ENCODE measurements around the gene COL1A2.

COL1A2 gene

GRCh38 chr7:94434042-94434441, 39.3 kb downstream of the COL1A2 start:
- DNase-seq (ENCODE audit: low read depth): no peak

GRCh38 chr7:94436018-94436604, 41.4 kb downstream of the COL1A2 start:
- no peak for DNase-seq (ENCODE audit: low read depth)

- no peak for DNase-seq (ENCODE audit: low read depth)
These were observed 42.0 kb downstream of the COL1A2 start for GRCh38 chr7:94436700-94437099.

DNA sequence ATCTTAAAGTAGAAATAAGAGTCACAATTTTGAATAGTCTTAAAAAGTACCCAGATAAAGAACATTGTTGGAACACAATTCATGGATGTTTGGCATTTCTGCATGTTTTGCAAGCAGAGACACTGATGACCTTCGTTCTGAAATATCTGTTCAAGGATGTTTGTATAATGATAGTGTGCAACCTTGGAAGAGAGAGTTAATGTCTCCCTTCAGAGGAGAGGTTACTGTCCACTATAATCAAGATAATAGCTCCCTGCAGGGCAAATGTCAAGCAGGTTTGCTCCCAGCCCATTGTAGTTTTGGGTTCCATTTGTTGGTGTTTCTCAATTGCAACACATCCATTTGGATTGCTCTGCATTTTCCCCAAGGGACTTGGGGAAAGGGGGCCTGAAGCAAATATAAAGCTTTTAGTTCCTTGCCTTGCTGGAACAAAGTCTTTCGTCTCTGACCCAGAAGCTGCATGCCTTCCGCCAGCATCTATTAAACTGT, 45.2 kb downstream of the COL1A2 start:
- no peak for DNase-seq (ENCODE audit: low read depth)

GRCh38 chr7:94440451-94441039, 45.9 kb downstream of the COL1A2 start:
- DNase-seq (ENCODE audit: low read depth): no peak

- DNase-seq (ENCODE audit: low read depth): no peak
These were observed 46.4 kb downstream of the COL1A2 start for GRCh38 chr7:94441138-94441537.

DNA sequence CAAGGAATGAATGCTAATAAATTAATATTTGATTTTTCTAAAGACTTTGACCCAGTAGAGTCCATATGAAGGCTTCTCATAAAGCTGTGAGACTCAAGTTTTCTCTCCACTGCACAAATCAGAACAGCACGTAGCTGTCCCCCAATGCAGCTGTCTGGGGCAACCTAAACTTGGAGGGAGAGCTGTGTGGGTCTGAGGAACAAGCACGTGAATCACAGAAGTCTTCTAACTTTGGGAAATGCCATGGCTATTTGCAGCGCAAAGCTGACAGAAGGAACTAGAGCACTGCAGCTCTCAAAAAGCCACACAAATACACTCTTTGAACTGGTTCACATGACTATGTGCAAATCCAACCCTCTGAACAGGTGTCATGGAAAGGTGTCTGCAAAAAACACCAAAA, 47.9 kb downstream of the COL1A2 start:
- no peak for DNase-seq (ENCODE audit: low read depth)

GRCh38 chr7:94444813-94445212, 50.1 kb downstream of the COL1A2 start:
- no peak for DNase-seq (ENCODE audit: low read depth)

- DNase-seq (ENCODE audit: low read depth): no peak
These were observed 51.0 kb downstream of the COL1A2 start for GRCh38 chr7:94445696-94446194.

DNA sequence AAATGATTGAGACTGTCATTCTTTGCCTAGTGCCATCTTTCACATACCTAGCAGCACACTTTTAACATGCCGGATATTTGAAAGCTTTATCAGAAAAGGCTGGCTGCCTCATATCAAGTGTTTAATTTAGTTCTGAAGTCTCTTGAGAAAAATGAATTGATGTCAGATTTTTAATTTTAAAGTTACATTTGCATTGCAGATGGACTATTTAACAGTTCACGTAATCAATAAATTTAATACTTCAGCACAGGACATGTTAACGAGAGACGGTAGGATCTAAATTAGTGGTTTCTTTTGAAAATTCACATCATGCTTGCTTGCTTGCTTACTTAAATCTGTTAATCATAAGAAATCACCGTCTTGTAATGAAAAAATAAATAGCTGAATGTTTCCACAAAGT, 51.6 kb downstream of the COL1A2 start:
- DNase-seq (ENCODE audit: low read depth): no peak

GRCh38 chr7:94449151-94449725, 54.5 kb downstream of the COL1A2 start:
- no peak for DNase-seq (ENCODE audit: low read depth)

DNA sequence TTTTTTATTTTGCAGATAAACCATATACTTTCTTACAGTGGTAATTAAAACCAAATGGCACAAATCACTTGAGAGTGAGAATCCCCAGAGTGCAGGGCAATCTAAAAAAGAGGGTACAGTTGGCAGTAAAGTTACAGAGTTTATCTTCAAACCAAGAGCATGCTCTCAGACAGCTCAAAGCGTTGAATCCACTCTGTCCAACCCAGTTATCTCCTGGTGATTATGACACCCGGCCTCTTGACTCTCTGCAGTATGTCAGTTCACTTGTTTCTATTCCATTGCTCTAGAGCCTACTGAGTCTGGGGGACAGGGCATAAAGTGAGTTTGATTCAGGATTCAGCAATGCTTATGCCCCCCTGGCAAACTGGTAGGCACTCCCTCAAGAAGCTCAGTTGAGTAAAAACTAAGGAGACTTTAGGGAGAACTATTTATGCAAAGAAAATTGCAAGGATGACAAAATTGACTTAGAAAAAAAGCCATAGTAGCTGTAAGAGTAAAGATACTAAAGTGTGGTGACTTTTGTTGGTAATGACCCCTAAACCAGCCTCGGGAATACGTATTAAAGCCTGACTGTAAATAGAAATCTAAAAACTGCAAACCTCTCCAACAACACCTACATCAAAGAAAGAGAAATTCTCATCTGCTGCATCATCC, 55.5 kb downstream of the COL1A2 start:
- DNase-seq (ENCODE audit: low read depth): no peak

GRCh38 chr7:94451187-94451586, 56.5 kb downstream of the COL1A2 start:
- no peak for DNase-seq (ENCODE audit: low read depth)

- no peak for DNase-seq (ENCODE audit: low read depth)
These were observed 57.5 kb downstream of the COL1A2 start for GRCh38 chr7:94452239-94452638.

DNA sequence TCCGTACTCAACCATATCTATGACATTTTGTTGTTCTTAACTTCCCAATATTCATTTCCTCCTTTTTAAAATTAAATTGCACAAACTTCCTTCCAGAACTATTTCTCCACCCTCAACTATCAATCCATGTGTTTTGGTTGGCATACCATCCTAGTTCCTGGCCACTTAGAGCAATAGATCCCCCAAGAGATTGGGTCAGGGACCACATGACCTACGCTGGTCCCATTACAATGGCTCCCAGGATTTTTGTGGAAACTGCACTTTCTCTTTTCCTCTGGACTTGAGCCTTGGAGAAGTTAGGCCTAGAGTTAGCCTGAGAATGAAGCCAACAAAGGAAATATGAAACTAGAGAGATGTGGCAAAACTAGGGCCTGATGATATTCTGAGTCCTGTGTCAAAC, 59.2 kb downstream of the COL1A2 start:
- DNase-seq (ENCODE audit: low read depth): no peak

- DNase-seq (ENCODE audit: low read depth): no peak
These were observed 63.3 kb downstream of the COL1A2 start for GRCh38 chr7:94458041-94458440.

GRCh38 chr7:94466516-94466915, 71.8 kb downstream of the COL1A2 start:
- no peak for DNase-seq (ENCODE audit: low read depth)

GRCh38 chr7:94471604-94472003, 76.9 kb downstream of the COL1A2 start:
- DNase-seq (ENCODE audit: low read depth): no peak

DNA sequence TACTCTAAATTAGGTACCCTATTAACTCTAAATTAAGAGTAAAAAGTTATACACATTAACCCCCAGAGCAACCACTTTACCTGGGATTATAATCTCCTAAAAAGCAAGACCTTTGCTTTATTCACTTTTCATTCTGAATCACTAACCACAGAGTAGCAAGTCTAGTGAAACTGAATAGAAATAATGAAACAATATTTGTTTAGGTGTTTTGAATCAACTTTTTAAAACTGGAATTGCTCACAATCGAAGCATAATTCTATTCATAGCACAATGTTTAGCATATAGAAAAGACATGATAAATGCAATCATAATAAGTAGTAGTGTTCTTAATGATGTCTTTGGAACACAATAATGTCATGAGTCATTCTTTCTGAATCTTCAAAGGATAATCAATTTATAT, 77.9 kb downstream of the COL1A2 start:
- DNase-seq (ENCODE audit: low read depth): no peak

- no peak for DNase-seq (ENCODE audit: low read depth)
These were observed 81.7 kb downstream of the COL1A2 start for GRCh38 chr7:94476251-94476840.

DNA sequence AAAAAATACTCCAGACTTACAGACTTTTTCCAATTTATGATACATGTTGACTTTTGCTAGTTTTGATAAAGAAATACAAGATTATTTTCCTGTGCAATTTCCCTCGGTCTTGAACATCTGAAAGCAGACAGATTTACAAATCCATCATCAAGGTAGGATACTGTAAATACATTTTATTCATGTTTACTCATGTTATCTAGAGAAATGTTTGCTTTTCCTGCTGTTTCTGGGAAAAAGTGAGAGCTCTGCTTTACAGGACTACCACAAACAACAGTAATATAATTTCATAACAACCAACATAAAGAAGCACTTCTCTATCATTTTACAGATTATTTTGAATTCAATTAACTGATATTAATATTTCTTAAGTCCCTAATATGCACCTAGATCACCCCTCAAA, 83.2 kb downstream of the COL1A2 start:
- DNase-seq (ENCODE audit: low read depth): no peak

GRCh38 chr7:94478648-94479214, 84.0 kb downstream of the COL1A2 start:
- no peak for DNase-seq (ENCODE audit: low read depth)
